ENCODE measurements around the gene STAT3. TPM values are rescaled to one million over a fixed set of nuclear protein-coding genes. Genes with fewer than 3 reads are reported as not detected.

Gene STAT3
- total RNA-seq, 1 experiment from 2014 or later = 74.6 TPM

- Histone ChIP-seq H4K20me1 (ENCODE audit: insufficient read depth) (no peaks in the 10 kb centered on the region), H3F3A (ENCODE audit: insufficient read depth, low read depth) (no peaks in the 10 kb centered on the region), H3K4me3 (no peak overlapping the region), H3K4me2 (no peak overlapping the region), H3K4me1 (replicated peaks; ENCODE audit: insufficient read depth) (no peaks in the 10 kb centered on the region), H3K27me3 (ENCODE audit: insufficient read depth, low read depth) (peaks cover 34% of the 10 kb centered on the region), H3K9me2 (ENCODE audit: insufficient read depth) (no peaks in the 10 kb centered on the region), H3K36me3 (ENCODE audit: low read depth) (no peaks in the 10 kb centered on the region), H3K27ac (no peak overlapping the region), H3K9me3 (ENCODE audit: insufficient read depth, low read depth) (no peaks in the 10 kb centered on the region), H3K79me2 (ENCODE audit: low read depth) (no peaks in the 10 kb centered on the region), H2AFZ (no peak overlapping the region)
- TF ChIP-seq CTCF (conservative IDR thresholded peaks at IDR 0.05) = no peak
- TF ChIP-seq EZH2 (IDR thresholded peaks at IDR 0.05; ENCODE audit: low read depth) = no peak
- CTCF ChIA-PET = no interaction called here
- intact Hi-C loops (cut with micrococcal nuclease; ENCODE audit: unreplicated experiment) = no loop called here
- POLR2A ChIA-PET (ENCODE audit: unreplicated experiment) = no interaction called here
- no TSS peak for BruUV-seq (replicated peaks)
- no peak for DNase-seq
Measured at GRCh38 chr17:42291129-42291528, 97.1 kb downstream of the STAT3 start.

GRCh38 chr17:42290577-42290976 is 97.7 kb downstream of the STAT3 start:
- no peaks in the 10 kb centered on the region for H3K36me3 ChIP-seq (ENCODE audit: low read depth)
- TF ChIP-seq EZH2 (IDR thresholded peaks at IDR 0.05; ENCODE audit: low read depth) (no peak), CTCF (conservative IDR thresholded peaks at IDR 0.05) (no peak)
- H3K27me3 ChIP-seq (ENCODE audit: insufficient read depth, low read depth) = peaks cover 31% of the 10 kb centered on the region
- ChIA-PET POLR2A (ENCODE audit: unreplicated experiment) (no interaction called here), CTCF (no interaction called here)
- H3K27ac ChIP-seq = no peak overlapping the region
- H3F3A ChIP-seq (ENCODE audit: insufficient read depth, low read depth) = no peaks in the 10 kb centered on the region
- no peaks in the 10 kb centered on the region for H3K9me2 ChIP-seq (ENCODE audit: insufficient read depth)
- H3K4me1 ChIP-seq (replicated peaks; ENCODE audit: insufficient read depth) = no peaks in the 10 kb centered on the region
- no peaks in the 10 kb centered on the region for H3K79me2 ChIP-seq (ENCODE audit: low read depth)
- no peak overlapping the region for H3K4me3 ChIP-seq
- H3K4me2 ChIP-seq = no peak overlapping the region
- no peaks in the 10 kb centered on the region for H3K9me3 ChIP-seq (ENCODE audit: insufficient read depth, low read depth)
- no peak for DNase-seq
- H2AFZ ChIP-seq = no peak overlapping the region
- no TSS peak for BruUV-seq (replicated peaks)
- H4K20me1 ChIP-seq (ENCODE audit: insufficient read depth) = no peaks in the 10 kb centered on the region
- intact Hi-C loops (cut with micrococcal nuclease; ENCODE audit: unreplicated experiment) = no loop called here

GRCh38 chr17:42289611-42290181 is 98.5 kb downstream of the STAT3 start:
- no peaks in the 10 kb centered on the region for H4K20me1 ChIP-seq (ENCODE audit: insufficient read depth)
- no peaks in the 10 kb centered on the region for H3K4me1 ChIP-seq (replicated peaks; ENCODE audit: insufficient read depth)
- no peak for DNase-seq
- no peaks in the 10 kb centered on the region for H3F3A ChIP-seq (ENCODE audit: insufficient read depth, low read depth)
- H3K36me3 ChIP-seq (ENCODE audit: low read depth) = no peaks in the 10 kb centered on the region
- BruUV-seq (replicated peaks) = TSS peak; percentile 46
- no peak overlapping the region for H3K4me3 ChIP-seq
- no peaks in the 10 kb centered on the region for H3K9me2 ChIP-seq (ENCODE audit: insufficient read depth)
- H3K79me2 ChIP-seq (ENCODE audit: low read depth) = no peaks in the 10 kb centered on the region
- no peak overlapping the region for H3K4me2 ChIP-seq
- intact Hi-C loops (cut with micrococcal nuclease; ENCODE audit: unreplicated experiment) = no loop called here
- no peak for TF ChIP-seq CTCF (conservative IDR thresholded peaks at IDR 0.05)
- TF ChIP-seq EZH2 (IDR thresholded peaks at IDR 0.05; ENCODE audit: low read depth) = no peak
- H3K27me3 ChIP-seq (ENCODE audit: insufficient read depth, low read depth) = peaks cover 29% of the 10 kb centered on the region
- H3K9me3 ChIP-seq (ENCODE audit: insufficient read depth, low read depth) = no peaks in the 10 kb centered on the region
- H3K27ac ChIP-seq = no peak overlapping the region
- CTCF ChIA-PET = no interaction called here
- POLR2A ChIA-PET (ENCODE audit: unreplicated experiment) = no interaction called here
- H2AFZ ChIP-seq = no peak overlapping the region

Data from PC-9 (cell line).